T-helper 2 cell treated with Interferon-gamma antibody and Interleukin-4, amounts not matched to agents 5 μg/mL and 100 μg/mL, for 36 hours (primary cell): Measurements from ENCODE around the gene MGRN1.
"Not testable (repeated sequence)": the region's sequence is repeated elsewhere in the genome, so short reads cannot be mapped to it uniquely, and the experiment has no call there.

Source experiments
- DNase-seq: peaks from one replicate; pipeline ENCODE4 v3.0.0; 2021; ENCODE audit warnings: low spot score
- H3K27ac Mint-ChIP-seq: one replicate; pipeline ENCODE4 v1.8.0; 2021; ENCODE audit warnings: mild to moderate bottlenecking, mixed read lengths
- H3K27me3 Mint-ChIP-seq: one replicate; pipeline ENCODE4 v1.8.0; 2021; ENCODE audit warnings: low read depth, mixed read lengths
- H3K36me3 Mint-ChIP-seq: one replicate; pipeline ENCODE4 v1.8.0; 2021; ENCODE audit warnings: low read depth, mixed read lengths
- H3K4me1 Mint-ChIP-seq: one replicate; pipeline ENCODE4 v1.8.0; 2021; ENCODE audit warnings: low read depth, mixed read lengths
- H3K4me3 Mint-ChIP-seq: one replicate; pipeline ENCODE4 v1.8.0; 2022; ENCODE audit warnings: mild to moderate bottlenecking, moderate library complexity, mixed read lengths
- H3K9me3 Mint-ChIP-seq: one replicate; pipeline ENCODE4 v1.8.0; 2021; ENCODE audit warnings: mixed read lengths

MGRN1 gene

GRCh38 chr16:4647644-4647980, 23.0 kb downstream of the MGRN1 start:
- Mint-ChIP-seq H3K36me3 (peaks cover 28% of the 10 kb centered on the region), H3K27ac (no peak overlapping the region), H3K4me1 (peaks cover 20% of the 10 kb centered on the region), H3K4me3 (no peak overlapping the region), H3K9me3 (no peaks in the 10 kb centered on the region), H3K27me3 (no peaks in the 10 kb centered on the region)
- DNase-seq: no peak

- H3K4me3 Mint-ChIP-seq: no peak overlapping the region
- H3K27ac Mint-ChIP-seq: no peak overlapping the region
- peaks cover 33% of the 10 kb centered on the region for H3K36me3 Mint-ChIP-seq
These were observed 24.3 kb downstream of the MGRN1 start for GRCh38 chr16:4648917-4649316.

GRCh38 chr16:4649744-4650442, 25.3 kb downstream of the MGRN1 start:
- H3K9me3 Mint-ChIP-seq: no peaks in the 10 kb centered on the region
- no peaks in the 10 kb centered on the region for H3K27me3 Mint-ChIP-seq
- peaks cover 20% of the 10 kb centered on the region for H3K4me1 Mint-ChIP-seq
- H3K4me3 Mint-ChIP-seq: no peak overlapping the region
- no peak overlapping the region for H3K27ac Mint-ChIP-seq
- no peak for DNase-seq
- peaks cover 37% of the 10 kb centered on the region for H3K36me3 Mint-ChIP-seq

More at GRCh38 chr16:4648917-4649316, 24.3 kb downstream of the MGRN1 start:
- Mint-ChIP-seq H3K27me3 (no peaks in the 10 kb centered on the region), H3K9me3 (no peaks in the 10 kb centered on the region), H3K4me1 (peaks cover 20% of the 10 kb centered on the region)
- DNase-seq: no peak

GRCh38 chr16:4650443-4651074, 25.9 kb downstream of the MGRN1 start:
- H3K4me1 Mint-ChIP-seq: peaks cover 17% of the 10 kb centered on the region
- peak; percentile 66 for DNase-seq
- not testable (repeated sequence) for H3K27me3 Mint-ChIP-seq, H3K9me3 Mint-ChIP-seq, H3K4me3 Mint-ChIP-seq, H3K27ac Mint-ChIP-seq
- peaks cover 34% of the 10 kb centered on the region for H3K36me3 Mint-ChIP-seq

- Mint-ChIP-seq H3K36me3 (peaks cover 35% of the 10 kb centered on the region), H3K4me1 (peaks cover 17% of the 10 kb centered on the region), H3K27me3 (no peaks in the 10 kb centered on the region), H3K9me3 (no peaks in the 10 kb centered on the region), H3K27ac (no peak overlapping the region), H3K4me3 (no peak overlapping the region)
- DNase-seq: no peak
These were observed 27.2 kb downstream of the MGRN1 start for GRCh38 chr16:4651827-4652226.

GRCh38 chr16:4652561-4652960, 27.9 kb downstream of the MGRN1 start:
- no peaks in the 10 kb centered on the region for H3K27me3 Mint-ChIP-seq
- no peaks in the 10 kb centered on the region for H3K9me3 Mint-ChIP-seq
- peaks cover 35% of the 10 kb centered on the region for H3K36me3 Mint-ChIP-seq
- no peak for DNase-seq
- H3K27ac Mint-ChIP-seq: no peak overlapping the region
- peaks cover 11% of the 10 kb centered on the region for H3K4me1 Mint-ChIP-seq
- no peak overlapping the region for H3K4me3 Mint-ChIP-seq

- Mint-ChIP-seq H3K27me3 (no peaks in the 10 kb centered on the region), H3K36me3 (peaks cover 32% of the 10 kb centered on the region), H3K9me3 (no peaks in the 10 kb centered on the region), H3K27ac (no peak overlapping the region), H3K4me1 (peaks cover 9% of the 10 kb centered on the region), H3K4me3 (no peak overlapping the region)
- DNase-seq: no peak
These were observed 29.7 kb downstream of the MGRN1 start for GRCh38 chr16:4654011-4654963.

- no peaks in the 10 kb centered on the region for H3K9me3 Mint-ChIP-seq
These were observed 30.5 kb downstream of the MGRN1 start for GRCh38 chr16:4654964-4655590.

GRCh38 chr16:4655801-4656200, 31.2 kb downstream of the MGRN1 start:
- DNase-seq: no peak
- Mint-ChIP-seq H3K4me1 (peaks cover 12% of the 10 kb centered on the region), H3K4me3 (no peak overlapping the region), H3K27me3 (no peaks in the 10 kb centered on the region), H3K36me3 (peaks cover 25% of the 10 kb centered on the region), H3K9me3 (no peaks in the 10 kb centered on the region), H3K27ac (no peak overlapping the region)

More at GRCh38 chr16:4654964-4655590, 30.5 kb downstream of the MGRN1 start:
- no peak for DNase-seq
- H3K36me3 Mint-ChIP-seq: peaks cover 31% of the 10 kb centered on the region
- no peak overlapping the region for H3K4me3 Mint-ChIP-seq
- H3K27me3 Mint-ChIP-seq: no peaks in the 10 kb centered on the region
- no peak overlapping the region for H3K27ac Mint-ChIP-seq
- H3K4me1 Mint-ChIP-seq: peaks cover 10% of the 10 kb centered on the region

GRCh38 chr16:4656221-4656620, 31.6 kb downstream of the MGRN1 start:
- peaks cover 15% of the 10 kb centered on the region for H3K4me1 Mint-ChIP-seq
- H3K9me3 Mint-ChIP-seq: no peaks in the 10 kb centered on the region
- no peak overlapping the region for H3K27ac Mint-ChIP-seq
- no peak overlapping the region for H3K4me3 Mint-ChIP-seq
- no peak for DNase-seq
- H3K27me3 Mint-ChIP-seq: no peaks in the 10 kb centered on the region
- peaks cover 21% of the 10 kb centered on the region for H3K36me3 Mint-ChIP-seq

GRCh38 chr16:4656695-4657686, 32.4 kb downstream of the MGRN1 start:
- Mint-ChIP-seq H3K4me3 (no peak overlapping the region), H3K27ac (no peak overlapping the region), H3K9me3 (no peaks in the 10 kb centered on the region), H3K36me3 (peaks cover 20% of the 10 kb centered on the region), H3K4me1 (peaks cover 19% of the 10 kb centered on the region), H3K27me3 (no peaks in the 10 kb centered on the region)
- DNase-seq: no peak

GRCh38 chr16:4659363-4660353, 35.0 kb downstream of the MGRN1 start:
- no peaks in the 10 kb centered on the region for H3K27me3 Mint-ChIP-seq
- no peak for DNase-seq
- H3K36me3 Mint-ChIP-seq: peaks cover 26% of the 10 kb centered on the region
- H3K4me3 Mint-ChIP-seq: no peak overlapping the region
- H3K4me1 Mint-ChIP-seq: peaks cover 34% of the 10 kb centered on the region
- peak overlapping the region; percentile 83 for H3K27ac Mint-ChIP-seq
- no peaks in the 10 kb centered on the region for H3K9me3 Mint-ChIP-seq
